ENCODE measurements around the gene ASIC2.

ASIC2 gene

GRCh38 chr17:33210285-33210684 lies 82.8 kb downstream of the ASIC2 start:
- POLR2A ChIA-PET = no interaction called here
- DNase-seq (ENCODE audit: low read depth, low spot score) = no peak
- TF ChIP-seq CTCF (IDR thresholded peaks at IDR 0.05; ENCODE audit: insufficient read depth, low read length, missing control alignments) = no peak
- CTCF ChIA-PET = no interaction called here
- H3K4me3 ChIP-seq (ENCODE audit: low read depth, low read length) = no peak overlapping the region

GRCh38 chr17:33209671-33210070 lies 83.4 kb downstream of the ASIC2 start:
- no peak for TF ChIP-seq CTCF (IDR thresholded peaks at IDR 0.05; ENCODE audit: insufficient read depth, low read length, missing control alignments)
- no peak for DNase-seq (ENCODE audit: low read depth, low spot score)
- POLR2A ChIA-PET = no interaction called here
- CTCF ChIA-PET = no interaction called here
- no peak overlapping the region for H3K4me3 ChIP-seq (ENCODE audit: low read depth, low read length)

- ChIA-PET CTCF (no interaction called here), POLR2A (no interaction called here)
- no peak for DNase-seq (ENCODE audit: low read depth, low spot score)
- TF ChIP-seq CTCF (IDR thresholded peaks at IDR 0.05; ENCODE audit: insufficient read depth, low read length, missing control alignments) = no peak
- no peak overlapping the region for H3K4me3 ChIP-seq (ENCODE audit: low read depth, low read length)
Observed at GRCh38 chr17:33207231-33207630, 85.9 kb downstream of the ASIC2 start.

GRCh38 chr17:33205552-33205951 lies 87.5 kb downstream of the ASIC2 start:
- ChIA-PET CTCF (no interaction called here), POLR2A (no interaction called here)
- H3K4me3 ChIP-seq (ENCODE audit: low read depth, low read length) = no peak overlapping the region
- no peak for DNase-seq (ENCODE audit: low read depth, low spot score)
- no peak for TF ChIP-seq CTCF (IDR thresholded peaks at IDR 0.05; ENCODE audit: insufficient read depth, low read length, missing control alignments)

GRCh38 chr17:33204701-33205100 lies 88.4 kb downstream of the ASIC2 start:
- DNase-seq (ENCODE audit: low read depth, low spot score) = no peak
- ChIA-PET POLR2A (no interaction called here), CTCF (no interaction called here)
- no peak for TF ChIP-seq CTCF (IDR thresholded peaks at IDR 0.05; ENCODE audit: insufficient read depth, low read length, missing control alignments)
- no peak overlapping the region for H3K4me3 ChIP-seq (ENCODE audit: low read depth, low read length)

- ChIA-PET CTCF (no interaction called here), POLR2A (no interaction called here)
- no peak overlapping the region for H3K4me3 ChIP-seq (ENCODE audit: low read depth, low read length)
- no peak for TF ChIP-seq CTCF (IDR thresholded peaks at IDR 0.05; ENCODE audit: insufficient read depth, low read length, missing control alignments)
- no peak for DNase-seq (ENCODE audit: low read depth, low spot score)
Observed at GRCh38 chr17:33204156-33204555, 88.9 kb downstream of the ASIC2 start.
